GM13976 (cell line): Measurements from ENCODE around the gene PRKCA.

Experiments
- DNase-seq: peaks from one replicate; pipeline ENCODE4 v3.0.0; 2012; ENCODE audit warnings: low spot score
- in situ Hi-C: fragments of 300-500 bp; cut with MboI; formaldehyde crosslinking; loops from one replicate; pipeline ENCODE4 v1.12.0; 2022; ENCODE audit warnings: low sequenced_read_pairs, mixed read lengths, inconsistent platforms; ENCODE audit not compliant: unreplicated experiment
- TF ChIP-seq, protein P1 (sequence below): IDR thresholded peaks from 2 replicates; pipeline ENCODE4 v1.5.1; 2012; ENCODE audit warnings: borderline replicate concordance, mild to moderate bottlenecking; ENCODE audit not compliant: insufficient read depth; ENCODE audit errors: extremely low read depth, missing control alignments, control extremely low read depth

PRKCA gene

DNA sequence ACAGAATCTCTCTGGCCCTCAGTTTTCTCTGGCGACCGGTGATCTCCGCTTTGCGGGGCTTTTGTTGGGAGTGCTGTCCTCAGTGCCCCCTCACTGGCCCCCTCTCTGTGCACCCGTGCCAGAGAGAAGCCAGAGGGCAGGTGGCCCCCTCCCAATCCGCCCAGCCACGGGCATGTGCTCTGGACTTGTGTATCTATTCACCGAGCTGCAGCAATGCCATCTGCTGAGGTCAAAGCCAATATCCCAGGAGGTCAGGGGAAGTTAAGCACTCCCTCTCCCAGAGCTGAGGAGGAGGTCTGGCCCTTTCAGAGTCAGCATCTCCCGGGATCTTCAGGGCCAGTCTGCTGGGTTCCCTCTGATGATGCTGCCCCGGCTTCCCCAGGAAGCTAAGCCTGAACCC is 537.6 kb downstream of the PRKCA start:
- no peak for DNase-seq
- TF ChIP-seq, protein P1, sequence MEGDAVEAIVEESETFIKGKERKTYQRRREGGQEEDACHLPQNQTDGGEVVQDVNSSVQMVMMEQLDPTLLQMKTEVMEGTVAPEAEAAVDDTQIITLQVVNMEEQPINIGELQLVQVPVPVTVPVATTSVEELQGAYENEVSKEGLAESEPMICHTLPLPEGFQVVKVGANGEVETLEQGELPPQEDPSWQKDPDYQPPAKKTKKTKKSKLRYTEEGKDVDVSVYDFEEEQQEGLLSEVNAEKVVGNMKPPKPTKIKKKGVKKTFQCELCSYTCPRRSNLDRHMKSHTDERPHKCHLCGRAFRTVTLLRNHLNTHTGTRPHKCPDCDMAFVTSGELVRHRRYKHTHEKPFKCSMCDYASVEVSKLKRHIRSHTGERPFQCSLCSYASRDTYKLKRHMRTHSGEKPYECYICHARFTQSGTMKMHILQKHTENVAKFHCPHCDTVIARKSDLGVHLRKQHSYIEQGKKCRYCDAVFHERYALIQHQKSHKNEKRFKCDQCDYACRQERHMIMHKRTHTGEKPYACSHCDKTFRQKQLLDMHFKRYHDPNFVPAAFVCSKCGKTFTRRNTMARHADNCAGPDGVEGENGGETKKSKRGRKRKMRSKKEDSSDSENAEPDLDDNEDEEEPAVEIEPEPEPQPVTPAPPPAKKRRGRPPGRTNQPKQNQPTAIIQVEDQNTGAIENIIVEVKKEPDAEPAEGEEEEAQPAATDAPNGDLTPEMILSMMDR = no peak
- in situ Hi-C loops = no loop called here

DNA sequence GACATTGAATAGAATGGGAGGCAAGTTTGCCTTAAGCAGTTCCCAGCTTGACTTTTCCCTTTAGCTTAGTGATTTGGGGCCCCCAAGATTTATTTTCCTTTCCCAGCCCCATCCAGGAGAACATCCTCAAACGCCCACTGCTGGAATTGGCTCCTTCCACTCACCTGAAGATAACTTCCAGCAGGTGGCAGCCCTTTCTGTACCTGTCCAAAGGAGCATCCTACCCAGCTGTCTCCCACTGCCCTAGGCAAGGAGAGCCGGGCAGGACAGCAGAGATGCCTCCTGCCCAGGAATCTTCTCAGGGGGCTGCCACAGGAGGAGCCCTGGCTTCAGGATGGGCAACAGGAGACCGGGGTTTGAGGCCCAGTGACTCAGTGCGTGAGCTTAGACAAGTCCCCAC is 538.9 kb downstream of the PRKCA start:
- in situ Hi-C loops = no loop called here
- no peak for DNase-seq
- TF ChIP-seq, protein P1 = no peak

DNA sequence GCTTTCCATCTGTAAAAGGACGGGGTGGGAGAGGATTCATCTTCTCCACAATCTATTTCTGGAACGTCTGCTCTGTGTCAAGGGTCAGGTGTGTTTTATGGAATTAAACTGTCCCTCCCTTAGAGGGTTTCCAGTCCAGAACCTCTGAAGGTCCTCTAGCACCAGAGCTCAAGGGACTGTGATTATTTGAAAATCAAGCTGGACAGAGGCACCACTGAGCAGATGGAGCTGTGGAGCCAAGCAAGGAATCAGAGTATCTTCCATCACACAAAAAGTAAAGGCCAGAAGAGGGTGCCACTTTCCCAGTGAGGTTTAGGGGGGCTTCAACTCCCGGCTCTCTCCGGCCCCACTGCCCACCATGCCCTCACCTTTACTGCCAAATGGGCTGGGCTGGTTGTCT is 539.3 kb downstream of the PRKCA start:
- TF ChIP-seq, protein P1 = no peak
- no peak for DNase-seq
- in situ Hi-C loops = no loop called here

GRCh38 chr17:66842505-66842904 is 540.1 kb downstream of the PRKCA start:
- no peak for DNase-seq
- in situ Hi-C loops = no loop called here
- TF ChIP-seq, protein P1 = no peak

DNA sequence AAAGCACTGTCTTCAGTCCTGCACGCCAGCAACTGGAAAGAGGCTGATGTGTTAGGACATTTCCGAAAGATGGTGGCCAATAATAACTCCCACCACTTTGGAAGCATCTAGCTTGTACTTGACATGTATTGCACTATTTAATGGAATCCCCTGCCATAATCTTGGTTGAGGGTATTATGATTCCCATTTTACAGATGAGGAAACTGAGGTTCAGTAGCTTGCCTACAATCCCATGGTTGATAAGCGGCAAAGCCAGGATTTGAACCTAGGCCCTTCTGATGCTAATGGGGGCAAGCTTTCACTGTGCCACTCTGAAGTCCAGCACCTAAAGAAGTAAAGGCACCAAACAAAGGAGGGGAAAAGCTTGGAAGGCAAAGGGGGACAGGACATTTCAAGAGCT is 540.5 kb downstream of the PRKCA start:
- in situ Hi-C loops = no loop called here
- TF ChIP-seq, protein P1 = no peak
- no peak for DNase-seq

DNA sequence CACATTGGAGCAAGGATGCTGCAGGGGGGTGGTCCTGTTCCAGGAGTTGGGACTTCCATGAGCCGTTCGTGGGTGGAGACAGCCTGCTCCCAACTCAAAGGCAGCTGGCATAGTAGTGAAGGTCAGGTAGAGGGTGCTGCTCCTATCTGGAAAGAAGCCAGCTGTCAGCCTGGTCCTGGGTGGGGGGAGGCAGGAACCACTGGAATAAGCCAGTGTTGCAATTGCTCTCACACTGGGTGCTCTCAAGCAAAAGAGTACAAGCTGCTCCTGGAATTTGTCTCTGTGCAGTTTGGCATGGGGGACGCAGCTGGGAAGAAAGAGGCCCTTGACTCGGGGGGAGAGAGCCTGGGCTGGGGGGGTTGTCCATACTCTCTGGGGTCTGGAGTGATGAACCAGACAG is 541.2 kb downstream of the PRKCA start:
- no peak for DNase-seq
- in situ Hi-C loops = no loop called here
- TF ChIP-seq, protein P1 = no peak

DNA sequence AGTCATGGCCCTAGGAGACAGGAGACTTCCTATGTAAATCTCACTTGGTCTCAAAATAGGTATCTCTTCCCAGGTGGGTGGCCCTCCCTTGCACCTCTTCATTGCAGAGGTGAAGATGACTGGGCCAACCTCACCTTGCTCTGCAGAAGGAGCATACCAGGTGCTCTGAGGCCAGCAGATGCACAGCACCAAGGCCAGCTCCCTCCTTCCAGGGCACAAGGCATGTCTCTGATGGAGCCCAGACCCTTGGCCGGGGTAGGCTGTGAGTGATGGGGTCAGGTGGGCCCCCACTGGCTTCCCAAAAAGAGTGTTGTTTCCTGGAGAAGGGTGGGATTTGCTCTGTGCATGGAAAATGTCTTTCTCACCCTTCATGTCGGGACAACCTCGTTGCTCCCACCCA is 545.3 kb downstream of the PRKCA start:
- DNase-seq = no peak
- in situ Hi-C loops = no loop called here
- TF ChIP-seq, protein P1 = no peak
